GM12891 (cell line): Measurements from ENCODE around the gene LYPLAL1.

ENCODE experiments used
- PAX5 ChIP-seq: IDR thresholded peaks from 2 replicates; pipeline ENCODE4 v1.6.1; 2011; ENCODE audit warnings: low read length, moderate library complexity, mild to moderate bottlenecking; ENCODE audit not compliant: insufficient read depth, severe bottlenecking
- POLR2A ChIP-seq: IDR thresholded peaks from 2 replicates; pipeline ENCODE4 v1.6.1; 2011; ENCODE audit warnings: low read depth, low read length, control low read depth
- POLR2AphosphoS5 ChIP-seq: IDR thresholded peaks from 2 replicates; pipeline ENCODE4 v1.6.1; 2011; ENCODE audit warnings: low read depth, low read length, control low read depth
- POU2F2 ChIP-seq: IDR thresholded peaks from 2 replicates; pipeline ENCODE4 v1.6.1; 2011; ENCODE audit warnings: low read depth, mild to moderate bottlenecking, control low read depth, low read length, moderate library complexity
- SPI1 ChIP-seq: IDR thresholded peaks from 2 replicates; pipeline ENCODE4 v1.6.1; 2011; ENCODE audit warnings: low read depth, low read length, control low read depth
- TAF1 ChIP-seq: IDR thresholded peaks from 2 replicates; pipeline ENCODE4 v1.6.1; 2011; ENCODE audit warnings: low read depth, low read length, control low read depth

GRCh38 chr1:219149009-219149577 lies 24.6 kb upstream of the LYPLAL1 start:
- no peak for TF ChIP-seq POU2F2
- TF ChIP-seq POLR2A, result no peak
- TF ChIP-seq TAF1, result no peak
- TF ChIP-seq POLR2AphosphoS5, result no peak
- no peak for TF ChIP-seq SPI1
- no peak for TF ChIP-seq PAX5
